ENCODE measurements around the gene SYCP2. TPM values are rescaled to one million over a fixed set of nuclear protein-coding genes. Genes with fewer than 3 reads are reported as not detected.
"Not testable (repeated sequence)": the region's sequence is repeated elsewhere in the genome, so short reads cannot be mapped to it uniquely, and the experiment has no call there.

Gene SYCP2
- total RNA-seq, 2 experiments from 2014 or later = 13.4 to 15.0 TPM

DNA sequence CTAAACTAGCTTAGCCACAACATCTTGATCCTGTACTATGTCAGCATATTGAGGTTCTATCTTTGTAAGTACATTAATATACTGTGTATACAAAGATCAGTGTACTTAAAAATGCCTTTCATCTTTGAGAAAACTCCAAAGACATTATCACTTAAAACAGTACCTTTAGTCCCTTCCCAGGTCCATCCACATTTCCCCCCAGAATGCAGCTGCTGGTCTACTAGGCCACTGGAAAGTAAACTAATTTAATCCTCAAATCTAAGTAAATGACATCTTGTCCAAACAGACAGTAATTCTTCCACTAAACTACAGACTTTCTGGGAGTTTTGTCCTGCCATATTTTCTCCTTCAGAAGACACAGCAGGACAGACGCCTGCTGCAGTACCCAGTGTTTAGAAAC lies 68.7 kb downstream of the SYCP2 start:
- no peak overlapping the region for H3K27ac Mint-ChIP-seq
- H3K4me3 Mint-ChIP-seq = no peak overlapping the region
- no peak for DNase-seq
- H3K36me3 Mint-ChIP-seq = peaks cover 15% of the 10 kb centered on the region
- H3K27me3 Mint-ChIP-seq = peaks cover 8% of the 10 kb centered on the region
- POLR2A ChIA-PET = no interaction called here
- ATAC-seq (ENCODE audit: low read depth) = no peak
- H3K9me3 Mint-ChIP-seq = no peaks in the 10 kb centered on the region
- H3K4me1 Mint-ChIP-seq = no peaks in the 10 kb centered on the region

DNA sequence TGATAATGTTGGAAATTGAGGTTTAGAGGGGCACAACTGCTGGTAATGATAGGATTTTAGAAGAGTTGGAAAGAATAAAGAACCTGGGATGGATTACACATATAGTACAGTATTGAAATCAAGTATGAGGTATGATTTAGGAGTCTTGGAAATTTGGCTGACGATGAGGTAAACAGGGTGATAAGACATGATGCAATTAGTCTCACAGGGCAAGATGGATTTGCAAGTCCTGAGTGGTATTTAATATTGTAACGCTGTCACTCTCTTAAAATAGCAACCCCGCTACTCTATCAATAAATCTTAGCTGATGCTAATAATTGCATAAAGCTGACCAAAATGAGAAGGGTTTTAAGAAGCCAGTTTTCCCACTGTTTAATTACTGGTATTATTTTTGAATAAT lies 70.4 kb downstream of the SYCP2 start:
- Mint-ChIP-seq H3K27me3 (peaks cover 6% of the 10 kb centered on the region), H3K4me1 (no peaks in the 10 kb centered on the region), H3K9me3 (no peaks in the 10 kb centered on the region), H3K27ac (no peak overlapping the region), H3K4me3 (no peak overlapping the region), H3K36me3 (peaks cover 20% of the 10 kb centered on the region)
- ATAC-seq (ENCODE audit: low read depth) (no peak), DNase-seq (no peak)
- POLR2A ChIA-PET = no interaction called here

DNA sequence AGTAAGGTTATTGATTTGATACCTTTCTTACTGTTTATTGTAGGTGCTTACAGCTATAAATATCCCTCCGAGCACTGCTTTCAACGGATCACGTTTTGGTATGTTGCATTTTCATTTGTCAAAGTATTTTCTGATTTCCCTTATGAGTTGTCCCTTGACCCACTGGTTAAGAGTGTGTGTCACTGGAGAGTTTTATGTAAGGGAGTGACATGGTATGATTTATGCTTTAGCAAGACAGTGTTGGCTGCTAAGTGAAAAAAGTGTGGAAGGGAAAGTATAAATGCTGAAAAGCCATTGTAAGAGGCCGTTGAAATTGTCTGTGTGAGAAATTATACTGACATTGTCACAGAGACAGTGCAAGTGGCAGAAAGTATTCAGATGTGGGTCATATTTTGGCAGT lies 72.0 kb downstream of the SYCP2 start:
- POLR2A ChIA-PET = no interaction called here
- peaks cover 20% of the 10 kb centered on the region for H3K36me3 Mint-ChIP-seq
- no peak overlapping the region for H3K4me3 Mint-ChIP-seq
- peaks cover 6% of the 10 kb centered on the region for H3K27me3 Mint-ChIP-seq
- no peak overlapping the region for H3K27ac Mint-ChIP-seq
- DNase-seq (no peak), ATAC-seq (ENCODE audit: low read depth) (no peak)
- no peaks in the 10 kb centered on the region for H3K9me3 Mint-ChIP-seq
- no peaks in the 10 kb centered on the region for H3K4me1 Mint-ChIP-seq

GRCh38 chr20:59858425-59858824 lies 75.0 kb downstream of the SYCP2 start:
- no peak for ATAC-seq (ENCODE audit: low read depth)

DNA sequence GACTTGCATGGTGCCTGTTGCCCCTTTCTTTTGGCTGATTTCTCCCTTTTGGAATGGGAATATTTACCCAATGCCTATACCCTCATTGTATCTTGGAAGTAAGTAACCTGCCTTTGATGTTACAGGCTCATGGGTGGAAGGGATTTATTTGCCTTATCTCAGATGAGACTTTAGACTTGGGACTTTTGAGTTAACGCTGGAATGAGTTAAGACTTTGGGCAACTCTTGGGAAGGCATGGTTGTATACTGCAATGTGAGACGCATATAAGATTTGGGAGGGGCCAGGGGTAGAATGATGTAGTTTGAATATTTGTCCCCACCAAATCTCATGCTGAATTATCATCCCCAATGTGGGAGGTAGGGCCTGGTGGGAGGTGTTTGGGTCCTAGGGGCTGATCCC lies 75.5 kb downstream of the SYCP2 start:
- no peak for ATAC-seq (ENCODE audit: low read depth)
- H3K36me3 Mint-ChIP-seq = peaks cover 22% of the 10 kb centered on the region
- H3K27me3 Mint-ChIP-seq = peaks cover 2% of the 10 kb centered on the region
- no peak overlapping the region for H3K4me3 Mint-ChIP-seq
- POLR2A ChIA-PET = no interaction called here
- H3K9me3 Mint-ChIP-seq = peaks cover 2% of the 10 kb centered on the region
- no peak for DNase-seq
- H3K27ac Mint-ChIP-seq = no peak overlapping the region
- no peaks in the 10 kb centered on the region for H3K4me1 Mint-ChIP-seq

More at GRCh38 chr20:59858425-59858824, 75.0 kb downstream of the SYCP2 start:
- Mint-ChIP-seq H3K27me3 (peaks cover 3% of the 10 kb centered on the region), H3K36me3 (peaks cover 23% of the 10 kb centered on the region), H3K27ac (no peak overlapping the region), H3K4me3 (no peak overlapping the region), H3K4me1 (no peaks in the 10 kb centered on the region), H3K9me3 (peaks cover 2% of the 10 kb centered on the region)
- DNase-seq = no peak
- POLR2A ChIA-PET = no interaction called here

- H3K27ac Mint-ChIP-seq; H3K4me1 Mint-ChIP-seq; POLR2A ChIA-PET; ATAC-seq (ENCODE audit: low read depth); H3K27me3 Mint-ChIP-seq; DNase-seq; H3K9me3 Mint-ChIP-seq; H3K4me3 Mint-ChIP-seq: not testable (repeated sequence)
- peaks cover 17% of the 10 kb centered on the region for H3K36me3 Mint-ChIP-seq
Observed at GRCh38 chr20:59856941-59857340, 76.5 kb downstream of the SYCP2 start.

DNA sequence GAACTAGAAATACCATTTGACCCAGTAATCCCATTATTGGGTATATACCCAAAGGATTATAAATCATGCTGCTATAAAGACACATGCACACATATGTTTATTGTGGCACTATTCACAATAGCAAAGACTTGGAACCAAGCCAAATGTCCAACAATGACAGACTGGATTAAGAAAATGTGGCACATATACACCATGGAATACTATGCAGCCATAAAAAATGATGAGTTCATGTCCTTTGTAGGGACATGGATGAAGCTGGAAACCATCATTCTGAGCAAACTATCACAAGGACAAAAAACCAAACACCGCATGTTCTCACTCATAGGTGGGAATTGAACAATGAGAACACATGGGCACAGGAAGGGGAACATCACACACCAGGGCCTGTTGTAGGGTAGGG lies 76.9 kb downstream of the SYCP2 start:
- DNase-seq; H3K4me3 Mint-ChIP-seq; H3K9me3 Mint-ChIP-seq; H3K4me1 Mint-ChIP-seq; H3K27me3 Mint-ChIP-seq; ATAC-seq (ENCODE audit: low read depth); H3K27ac Mint-ChIP-seq; POLR2A ChIA-PET: not testable (repeated sequence)
- peaks cover 12% of the 10 kb centered on the region for H3K36me3 Mint-ChIP-seq

- H3K4me3 Mint-ChIP-seq = no peak overlapping the region
- DNase-seq (no peak), ATAC-seq (ENCODE audit: low read depth) (no peak)
- H3K4me1 Mint-ChIP-seq = no peaks in the 10 kb centered on the region
- H3K9me3 Mint-ChIP-seq = no peaks in the 10 kb centered on the region
- POLR2A ChIA-PET = interaction anchor here (0.6 kb wide), 1 partner anchor 195 kb away, joined by 3 read pairs; no protein-coding TSS in a partner anchor
- no peak overlapping the region for H3K27ac Mint-ChIP-seq
- H3K36me3 Mint-ChIP-seq = peaks cover 1% of the 10 kb centered on the region
- peaks cover 2% of the 10 kb centered on the region for H3K27me3 Mint-ChIP-seq
Observed at GRCh38 chr20:59850018-59850641, 83.3 kb downstream of the SYCP2 start.

DNA sequence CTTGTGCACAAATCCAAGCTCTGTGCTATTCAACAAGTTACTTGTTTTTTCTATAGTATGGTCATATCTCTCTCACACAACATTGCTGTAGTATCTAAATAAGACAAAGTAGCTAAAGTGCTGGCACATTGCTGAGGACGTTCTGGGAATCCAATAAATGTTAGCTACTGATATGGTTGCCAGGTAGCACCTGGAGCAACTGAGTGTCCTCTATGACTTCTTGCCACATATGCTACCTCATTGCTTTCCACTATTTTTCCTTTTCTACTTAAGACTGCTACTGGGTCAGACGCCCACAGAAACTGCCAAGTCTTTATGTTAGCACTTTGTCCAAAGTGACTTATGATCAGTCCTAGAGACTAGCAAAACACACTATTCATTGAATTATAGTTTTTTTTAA lies 85.3 kb downstream of the SYCP2 start:
- no peak for ATAC-seq (ENCODE audit: low read depth)
- H3K27ac Mint-ChIP-seq = no peak overlapping the region
- H3K36me3 Mint-ChIP-seq = no peaks in the 10 kb centered on the region

DNA sequence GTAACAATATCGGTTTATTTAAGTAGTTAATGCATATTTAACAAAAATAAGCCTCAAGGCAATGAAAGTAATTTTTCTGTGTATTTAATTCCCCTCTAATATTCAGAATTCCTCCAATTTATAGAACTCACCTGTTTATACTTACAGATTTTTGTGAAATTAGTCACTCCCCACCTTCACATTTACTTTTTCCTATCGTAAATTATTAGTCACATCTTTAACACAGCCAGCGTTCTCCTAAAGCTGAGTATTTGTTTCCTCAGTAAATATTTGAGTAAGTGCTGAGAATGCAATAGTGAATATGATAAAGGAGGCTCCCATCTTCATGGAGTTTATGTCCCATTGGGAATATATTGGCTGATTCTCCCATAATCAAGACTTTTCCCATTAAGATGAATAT lies 88.0 kb downstream of the SYCP2 start:
- Mint-ChIP-seq H3K27me3 (peaks cover 12% of the 10 kb centered on the region), H3K27ac (no peak overlapping the region), H3K4me1 (no peaks in the 10 kb centered on the region), H3K4me3 (no peak overlapping the region), H3K9me3 (no peaks in the 10 kb centered on the region), H3K36me3 (no peaks in the 10 kb centered on the region)
- POLR2A ChIA-PET = no interaction called here
- ATAC-seq (ENCODE audit: low read depth) = no peak
- no peak for DNase-seq

More for the DNA sequence above, 85.3 kb downstream of the SYCP2 start:
- Mint-ChIP-seq H3K27me3 (peaks cover 9% of the 10 kb centered on the region), H3K4me3 (no peak overlapping the region), H3K4me1 (no peaks in the 10 kb centered on the region), H3K9me3 (no peaks in the 10 kb centered on the region)
- POLR2A ChIA-PET = no interaction called here
- no peak for DNase-seq

GRCh38 chr20:59839400-59839799 lies 94.0 kb downstream of the SYCP2 start:
- Mint-ChIP-seq H3K36me3 (no peaks in the 10 kb centered on the region), H3K9me3 (no peaks in the 10 kb centered on the region), H3K27me3 (peaks cover 23% of the 10 kb centered on the region), H3K4me3 (no peak overlapping the region), H3K4me1 (peaks cover 2% of the 10 kb centered on the region), H3K27ac (no peak overlapping the region)
- POLR2A ChIA-PET = no interaction called here
- no peak for ATAC-seq (ENCODE audit: low read depth)
- no peak for DNase-seq

- Mint-ChIP-seq H3K4me3 (no peak overlapping the region), H3K4me1 (peaks cover 2% of the 10 kb centered on the region), H3K27ac (no peak overlapping the region), H3K27me3 (peaks cover 15% of the 10 kb centered on the region), H3K9me3 (no peaks in the 10 kb centered on the region), H3K36me3 (no peaks in the 10 kb centered on the region)
- POLR2A ChIA-PET = no interaction called here
- DNase-seq (no peak), ATAC-seq (ENCODE audit: low read depth) (no peak)
Observed at GRCh38 chr20:59837623-59838394, 95.6 kb downstream of the SYCP2 start.

GRCh38 chr20:59836767-59837166 lies 96.7 kb downstream of the SYCP2 start:
- H3K4me1 Mint-ChIP-seq = peaks cover 2% of the 10 kb centered on the region
- DNase-seq = no peak
- no peak for ATAC-seq (ENCODE audit: low read depth)
- no peaks in the 10 kb centered on the region for H3K36me3 Mint-ChIP-seq
- H3K27me3 Mint-ChIP-seq = peaks cover 13% of the 10 kb centered on the region
- H3K27ac Mint-ChIP-seq = no peak overlapping the region
- POLR2A ChIA-PET = no interaction called here
- H3K4me3 Mint-ChIP-seq = no peak overlapping the region
- no peaks in the 10 kb centered on the region for H3K9me3 Mint-ChIP-seq

All from activated naive CD8-positive, alpha-beta T cell treated with anti-CD3 and anti-CD28 coated beads, Interleukin-2, amount 10 ng/mL, durations not matched to agents 7 days and 5 days (primary cell).